ENCODE data around the gene MC2R. TPM values are rescaled to one million over a fixed set of nuclear protein-coding genes. Genes with fewer than 3 reads are reported as not detected.
"Not testable (repeated sequence)": the region's sequence is repeated elsewhere in the genome, so short reads cannot be mapped to it uniquely, and the experiment has no call there.

MC2R gene
- total and polyA plus RNA-seq, 2 experiments from 2014 or later: not detected

GRCh38 chr18:13871701-13872100 lies 43.6 kb downstream of the MC2R start:
- 71% methylated on average over 13 of the region's 13 CpGs for WGBS (ENCODE audit: low lambda C conversion rate, missing lambda C conversion rate)
- Histone ChIP-seq H3K27me3 (peaks cover 67% of the 10 kb centered on the region), H3K4me3 (no peak overlapping the region)

GRCh38 chr18:13868501-13869271 lies 46.6 kb downstream of the MC2R start:
- H3K4me3 ChIP-seq: no peak overlapping the region
- no peaks in the 10 kb centered on the region for H3K9me2 ChIP-seq (replicated peaks; ENCODE audit: insufficient read depth)
- no peaks in the 10 kb centered on the region for H3K4me1 ChIP-seq (ENCODE audit: insufficient read depth)
- no peaks in the 10 kb centered on the region for H3K9me3 ChIP-seq (ENCODE audit: low read depth)
- no peaks in the 10 kb centered on the region for H4K20me1 ChIP-seq (ENCODE audit: insufficient read depth, poor library complexity, severe bottlenecking)
- no peaks in the 10 kb centered on the region for H3K79me2 ChIP-seq
- peaks cover 67% of the 10 kb centered on the region for H3K27me3 ChIP-seq
- no peak for TF ChIP-seq CTCF (IDR thresholded peaks at IDR 0.05; ENCODE audit: poor library complexity)
- TF ChIP-seq EZH2phosphoT487 (IDR thresholded peaks at IDR 0.05; ENCODE audit: low read depth, severe bottlenecking, unreplicated experiment): no peak
- peak; percentile 50 for TF ChIP-seq EZH2 (IDR thresholded peaks at IDR 0.05; ENCODE audit: borderline replicate concordance)
- no peak overlapping the region for H2AFZ ChIP-seq
- H3K4me2 ChIP-seq: peak overlapping the region; percentile 62
- no peak overlapping the region for H3K27ac ChIP-seq
- DNase-seq (ENCODE audit: low spot score): no peak
- no peaks in the 10 kb centered on the region for H3K36me3 ChIP-seq (replicated peaks; ENCODE audit: insufficient read depth, low read depth)
- 8% methylated on average over 46 of the region's 51 CpGs for WGBS (ENCODE audit: low lambda C conversion rate, missing lambda C conversion rate)

More at GRCh38 chr18:13871701-13872100, 43.6 kb downstream of the MC2R start:
- H2AFZ ChIP-seq: no peak overlapping the region
- H3K4me2 ChIP-seq: no peak overlapping the region
- no peaks in the 10 kb centered on the region for H3K4me1 ChIP-seq (ENCODE audit: insufficient read depth)
- no peaks in the 10 kb centered on the region for H4K20me1 ChIP-seq (ENCODE audit: insufficient read depth, poor library complexity, severe bottlenecking)
- no peaks in the 10 kb centered on the region for H3K36me3 ChIP-seq (replicated peaks; ENCODE audit: insufficient read depth, low read depth)
- no peak for DNase-seq (ENCODE audit: low spot score)
- TF ChIP-seq EZH2 (IDR thresholded peaks at IDR 0.05; ENCODE audit: borderline replicate concordance) (no peak), CTCF (IDR thresholded peaks at IDR 0.05; ENCODE audit: poor library complexity) (no peak), EZH2phosphoT487 (IDR thresholded peaks at IDR 0.05; ENCODE audit: low read depth, severe bottlenecking, unreplicated experiment) (no peak)
- no peaks in the 10 kb centered on the region for H3K9me3 ChIP-seq (ENCODE audit: low read depth)
- no peaks in the 10 kb centered on the region for H3K79me2 ChIP-seq
- H3K9me2 ChIP-seq (replicated peaks; ENCODE audit: insufficient read depth): no peaks in the 10 kb centered on the region
- H3K27ac ChIP-seq: no peak overlapping the region

- not testable (repeated sequence) for H3K36me3 ChIP-seq (replicated peaks; ENCODE audit: insufficient read depth, low read depth); H3K9me3 ChIP-seq (ENCODE audit: low read depth); H4K20me1 ChIP-seq (ENCODE audit: insufficient read depth, poor library complexity, severe bottlenecking); H3K4me3 ChIP-seq; H3K4me1 ChIP-seq (ENCODE audit: insufficient read depth); H2AFZ ChIP-seq; H3K79me2 ChIP-seq; H3K9me2 ChIP-seq (replicated peaks; ENCODE audit: insufficient read depth); H3K27ac ChIP-seq
- Histone ChIP-seq H3K4me2 (peak overlapping the region; percentile 36), H3K27me3 (peaks cover 16% of the 10 kb centered on the region)
- peak; percentile 53 for DNase-seq (ENCODE audit: low spot score)
- WGBS (ENCODE audit: low lambda C conversion rate, missing lambda C conversion rate): 49% methylated on average over 7 of the region's 7 CpGs
Measured at GRCh38 chr18:13862898-13863297, 52.4 kb downstream of the MC2R start.

- no peaks in the 10 kb centered on the region for H3K9me3 ChIP-seq (ENCODE audit: low read depth)
- DNase-seq (ENCODE audit: low spot score): no peak
- TF ChIP-seq EZH2 (IDR thresholded peaks at IDR 0.05; ENCODE audit: borderline replicate concordance) (no peak), CTCF (IDR thresholded peaks at IDR 0.05; ENCODE audit: poor library complexity) (no peak), EZH2phosphoT487 (IDR thresholded peaks at IDR 0.05; ENCODE audit: low read depth, severe bottlenecking, unreplicated experiment) (no peak)
- no peaks in the 10 kb centered on the region for H3K36me3 ChIP-seq (replicated peaks; ENCODE audit: insufficient read depth, low read depth)
- no peaks in the 10 kb centered on the region for H4K20me1 ChIP-seq (ENCODE audit: insufficient read depth, poor library complexity, severe bottlenecking)
- WGBS (ENCODE audit: low lambda C conversion rate, missing lambda C conversion rate): 85% methylated on average over 4 of the region's 4 CpGs
- no peak overlapping the region for H3K4me2 ChIP-seq
- no peaks in the 10 kb centered on the region for H3K79me2 ChIP-seq
- no peak overlapping the region for H3K4me3 ChIP-seq
- H3K9me2 ChIP-seq (replicated peaks; ENCODE audit: insufficient read depth): no peaks in the 10 kb centered on the region
- H3K27ac ChIP-seq: no peak overlapping the region
- no peaks in the 10 kb centered on the region for H3K4me1 ChIP-seq (ENCODE audit: insufficient read depth)
- no peaks in the 10 kb centered on the region for H3K27me3 ChIP-seq
- H2AFZ ChIP-seq: no peak overlapping the region
Measured at GRCh38 chr18:13849791-13850190, 65.5 kb downstream of the MC2R start.
